ENCODE measurements around the gene FOS. TPM values are rescaled to one million over a fixed set of nuclear protein-coding genes. Genes with fewer than 3 reads are reported as not detected.

The FOS gene
- total RNA-seq (100 to 1,000 TPM in 1 of 2 donors, 10 to 100 TPM in 1; 63.7 to 123 TPM), polyA plus RNA-seq (100 to 1,000 TPM; 139 to 879 TPM)
- long read RNA-seq, donor 1, transcript FOS-205 (3 exons, 629 nt): minor isoform, 10 of 179 reads
- long read RNA-seq, donor 1, transcript FOS-206 (2 exons, 1,280 nt): minor isoform, 41 of 179 reads
- long read RNA-seq, donor 1, transcript FOS-208 (3 exons, 1,496 nt): minor isoform, 43 of 179 reads
- long read RNA-seq, donor 1, transcript FOS-201 (4 exons, 2,158 nt): major isoform, 73 of 179 reads
- long read RNA-seq, donor 1, partial matches to known transcripts: 5 of 179 reads
- long read RNA-seq, donor 1, other reads (novel, unspliced or antisense): 0 of 179 reads
- long read RNA-seq, donor 2, transcript FOS-201 (4 exons, 2,158 nt): major isoform, 9 of 19 reads
- long read RNA-seq, donor 2, transcript FOS-206 (2 exons, 1,280 nt): minor isoform, 5 of 19 reads
- long read RNA-seq, donor 2, partial matches to known transcripts: 0 of 19 reads
- long read RNA-seq, donor 2, other reads (novel, unspliced or antisense): 0 of 19 reads
- long read RNA-seq, donor 3, transcript FOS-208 (3 exons, 1,496 nt): minor isoform, 20 of 117 reads
- long read RNA-seq, donor 3, transcript FOS-205 (3 exons, 629 nt): minor isoform, 9 of 117 reads
- long read RNA-seq, donor 3, transcript FOS-201 (4 exons, 2,158 nt): major isoform, 48 of 117 reads
- long read RNA-seq, donor 3, transcript FOS-206 (2 exons, 1,280 nt): minor isoform, 25 of 117 reads
- long read RNA-seq, donor 3, partial matches to known transcripts: 12 of 117 reads
- long read RNA-seq, donor 3, other reads (novel, unspliced or antisense): 0 of 117 reads
- long read RNA-seq, donor 4, transcript FOS-206 (2 exons, 1,280 nt): minor isoform, 21 of 122 reads
- long read RNA-seq, donor 4, transcript FOS-201 (4 exons, 2,158 nt): major isoform, 54 of 122 reads
- long read RNA-seq, donor 4, transcript FOS-205 (3 exons, 629 nt): minor isoform, 15 of 122 reads
- long read RNA-seq, donor 4, transcript FOS-208 (3 exons, 1,496 nt): minor isoform, 23 of 122 reads
- long read RNA-seq, donor 4, partial matches to known transcripts: 0 of 122 reads
- long read RNA-seq, donor 4, other reads (novel, unspliced or antisense): 0 of 122 reads
- long read RNA-seq, donor 5, transcript FOS-201 (4 exons, 2,158 nt): major isoform, 87 of 232 reads
- long read RNA-seq, donor 5, transcript FOS-208 (3 exons, 1,496 nt): minor isoform, 43 of 232 reads
- long read RNA-seq, donor 5, transcript FOS-206 (2 exons, 1,280 nt): minor isoform, 45 of 232 reads
- long read RNA-seq, donor 5, transcript FOS-204 (2 exons, 796 nt): minor isoform, 18 of 232 reads
- long read RNA-seq, donor 5, partial matches to known transcripts: 14 of 232 reads
- long read RNA-seq, donor 5, other reads (novel, unspliced or antisense): 8 of 232 reads

- peaks cover 0 to 47% (median 7%) of the 10 kb centered on the region in 5 donors for H3K4me1 ChIP-seq (ENCODE audit: control insufficient read depth in 5 of 5, insufficient read depth in 5 of 5, low read length in 5 of 5)
- peak within 1 kb of the TSS; percentile 98 to 100 for H3K27ac ChIP-seq (ENCODE audit: low read depth in 1 of 2, low read length in 1 of 2)
- H3K9me3 ChIP-seq (ENCODE audit: control insufficient read depth in 4 of 4, insufficient read depth in 3 of 4, low read length in 3 of 4): no peaks in the 10 kb centered on the region
- peaks cover 10 to 17% (median 11%) of the 10 kb centered on the region in 4 donors for H3K36me3 ChIP-seq (ENCODE audit: control insufficient read depth in 4 of 4, insufficient read depth in 4 of 4, low read length in 4 of 4)
- WGBS, 2 donors: 0% methylated on average over 65 to 69 of the region's 69 CpGs
- peaks cover 0 to 29% (median 13%) of the 10 kb centered on the region in 3 donors for H3K27me3 ChIP-seq (ENCODE audit: control insufficient read depth in 3 of 3, insufficient read depth in 3 of 3, low read length in 2 of 3)
- peak within 1 kb of the TSS; percentile 91 for H3K4me3 ChIP-seq
- no peak for TF ChIP-seq CTCF (IDR thresholded peaks at IDR 0.05; ENCODE audit: control extremely low read depth, extremely low read depth)
- DNase-seq: peak; percentile 96 to 98 (median 96)
- ATAC-seq (ENCODE audit: insufficient read depth, low FRiP score): peak; percentile 84
- peak within 1 kb of the TSS; percentile 79 to 94 for H3K9ac ChIP-seq (ENCODE audit: insufficient read depth in 1 of 2, low read length in 2 of 2)
These were observed at the start of gene FOS for GRCh38 chr14:75278422-75279152. Gene FOS, plus strand, starts transcription at chr14:75278828. Its CDS starts 155 bp downstream, at chr14:75278983.

GRCh38 chr14:75229661-75230139 is 48.9 kb upstream of the FOS start:
- TF ChIP-seq CTCF (IDR thresholded peaks at IDR 0.05; ENCODE audit: control extremely low read depth, extremely low read depth): no peak
- Histone ChIP-seq H3K9ac (ENCODE audit: insufficient read depth in 1 of 2, low read length in 2 of 2) (no peak overlapping the region), H3K9me3 (ENCODE audit: control insufficient read depth in 4 of 4, insufficient read depth in 3 of 4, low read length in 3 of 4) (peaks cover 0 to 3% (median 0%) of the 10 kb centered on the region in 4 donors), H3K27me3 (ENCODE audit: control insufficient read depth in 3 of 3, insufficient read depth in 3 of 3, low read length in 2 of 3) (no peaks in the 10 kb centered on the region), H3K4me3 (no peak overlapping the region), H3K36me3 (ENCODE audit: control insufficient read depth in 4 of 4, insufficient read depth in 4 of 4, low read length in 4 of 4) (no peaks in the 10 kb centered on the region), H3K4me1 (ENCODE audit: control insufficient read depth in 5 of 5, insufficient read depth in 5 of 5, low read length in 5 of 5) (peaks cover 0 to 7% (median 0%) of the 10 kb centered on the region in 5 donors), H3K27ac (ENCODE audit: low read depth in 1 of 2, low read length in 1 of 2) (no peak overlapping the region)
- 85 to 90% methylated on average over 4 of the region's 4 CpGs for WGBS, 2 donors
- DNase-seq (no peak), ATAC-seq (ENCODE audit: insufficient read depth, low FRiP score) (no peak)
